COLO668 (cell line): ENCODE data around the gene TRIM69.
"Not testable (repeated sequence)": the region's sequence is repeated elsewhere in the genome, so short reads cannot be mapped to it uniquely, and the experiment has no call there.

ENCODE experiments used
- DNase-seq: peaks from one replicate; lab custom pipeline; 2025; ENCODE audit not compliant: unreplicated experiment; lab: John Stamatoyannopoulos, UW

The TRIM69 gene, protein sequence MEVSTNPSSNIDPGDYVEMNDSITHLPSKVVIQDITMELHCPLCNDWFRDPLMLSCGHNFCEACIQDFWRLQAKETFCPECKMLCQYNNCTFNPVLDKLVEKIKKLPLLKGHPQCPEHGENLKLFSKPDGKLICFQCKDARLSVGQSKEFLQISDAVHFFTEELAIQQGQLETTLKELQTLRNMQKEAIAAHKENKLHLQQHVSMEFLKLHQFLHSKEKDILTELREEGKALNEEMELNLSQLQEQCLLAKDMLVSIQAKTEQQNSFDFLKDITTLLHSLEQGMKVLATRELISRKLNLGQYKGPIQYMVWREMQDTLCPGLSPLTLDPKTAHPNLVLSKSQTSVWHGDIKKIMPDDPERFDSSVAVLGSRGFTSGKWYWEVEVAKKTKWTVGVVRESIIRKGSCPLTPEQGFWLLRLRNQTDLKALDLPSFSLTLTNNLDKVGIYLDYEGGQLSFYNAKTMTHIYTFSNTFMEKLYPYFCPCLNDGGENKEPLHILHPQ

GRCh38 chr15:44736181-44736765 lies at the start of gene TRIM69:
TRIM69 (plus strand) TSS chr15:44736528; CDS start chr15:44736705, 177 bp downstream.
- no peak for DNase-seq

DNA sequence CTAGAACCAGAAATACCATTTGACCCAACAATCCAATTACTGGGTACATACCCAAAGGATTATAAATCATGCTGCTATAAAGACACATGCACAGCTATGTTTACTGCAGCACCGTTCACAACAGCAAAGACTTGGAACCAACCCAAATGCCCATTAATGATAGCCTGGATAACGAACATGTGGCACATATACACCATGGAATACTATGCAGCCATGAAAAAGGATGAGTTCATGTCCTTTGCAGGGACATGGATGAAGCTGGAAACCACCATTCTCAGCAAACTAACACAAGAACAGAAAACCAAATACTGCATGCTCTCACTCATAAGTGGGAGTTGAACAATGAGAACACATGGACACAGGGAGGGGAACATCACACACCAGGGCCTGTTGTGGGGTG lies 47.0 kb upstream of the TRIM69 start:
- not testable (repeated sequence) for DNase-seq

DNA sequence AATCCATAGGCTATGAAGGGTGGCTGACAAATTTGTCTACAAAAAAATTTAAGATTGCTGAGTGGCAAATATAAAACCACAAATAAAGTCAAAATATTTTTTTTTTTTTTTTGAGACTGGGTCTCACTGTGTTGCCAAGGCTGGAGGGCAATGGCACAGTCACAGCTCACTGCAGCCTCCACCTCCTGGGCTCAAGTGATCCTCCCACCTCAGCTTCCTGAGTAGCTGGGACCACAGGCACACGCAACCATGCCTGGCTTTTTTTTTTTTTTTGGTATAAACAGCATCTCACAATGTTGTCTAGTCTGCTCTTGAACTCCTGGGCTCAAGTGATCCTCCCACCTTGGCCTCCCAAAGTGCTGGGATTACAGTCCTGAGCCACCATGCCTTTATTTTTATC lies 46.1 kb upstream of the TRIM69 start:
- not testable (repeated sequence) for DNase-seq

DNA sequence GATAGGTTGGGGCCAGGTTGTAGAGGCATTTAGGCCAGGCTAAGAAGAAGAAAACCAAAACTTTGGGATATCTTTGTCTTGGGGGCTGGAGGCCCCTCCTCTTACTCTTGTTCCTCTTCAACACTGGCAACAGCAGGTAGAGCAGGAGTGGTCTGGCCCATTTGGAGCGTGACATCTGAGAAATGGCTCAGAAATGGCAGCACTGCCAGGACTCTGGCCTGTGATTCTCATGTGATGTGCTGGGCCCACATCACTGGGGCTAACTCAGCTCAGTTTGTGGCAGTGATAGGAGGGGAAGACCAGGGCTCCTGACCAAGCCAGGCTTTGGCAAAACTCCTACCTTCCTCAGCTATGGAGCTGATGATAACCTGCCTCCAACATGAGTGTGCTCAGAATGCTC lies 43.7 kb upstream of the TRIM69 start:
- no peak for DNase-seq

- DNase-seq: no peak
Measured at GRCh38 chr15:44694416-44694815, 41.9 kb upstream of the TRIM69 start.

- no peak for DNase-seq
Measured at GRCh38 chr15:44695294-44695693, 41.0 kb upstream of the TRIM69 start.

DNA sequence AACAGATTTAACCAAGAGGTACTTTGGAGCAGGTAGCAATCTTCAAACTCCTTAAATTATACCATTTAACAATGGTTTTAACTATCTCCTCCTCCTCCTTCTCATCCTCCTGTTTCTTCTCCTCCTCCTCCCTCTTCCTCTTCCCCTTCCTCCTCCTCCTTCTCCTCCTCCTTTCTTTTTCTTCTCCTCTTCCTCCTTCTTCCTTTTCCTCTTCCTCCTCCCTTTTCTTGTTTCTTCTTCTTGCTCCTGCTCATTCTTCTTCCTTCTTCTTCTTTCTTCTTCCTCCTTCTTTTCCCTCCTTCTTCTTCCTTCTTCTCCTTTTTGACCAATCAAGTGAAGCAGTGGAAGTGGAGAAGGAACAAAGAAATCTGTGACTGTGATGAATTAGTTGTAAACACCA lies 39.3 kb upstream of the TRIM69 start:
- no peak for DNase-seq

GRCh38 chr15:44698641-44699040 lies 37.7 kb upstream of the TRIM69 start:
- no peak for DNase-seq

GRCh38 chr15:44700676-44701075 lies 35.7 kb upstream of the TRIM69 start:
- DNase-seq: not testable (repeated sequence)

DNA sequence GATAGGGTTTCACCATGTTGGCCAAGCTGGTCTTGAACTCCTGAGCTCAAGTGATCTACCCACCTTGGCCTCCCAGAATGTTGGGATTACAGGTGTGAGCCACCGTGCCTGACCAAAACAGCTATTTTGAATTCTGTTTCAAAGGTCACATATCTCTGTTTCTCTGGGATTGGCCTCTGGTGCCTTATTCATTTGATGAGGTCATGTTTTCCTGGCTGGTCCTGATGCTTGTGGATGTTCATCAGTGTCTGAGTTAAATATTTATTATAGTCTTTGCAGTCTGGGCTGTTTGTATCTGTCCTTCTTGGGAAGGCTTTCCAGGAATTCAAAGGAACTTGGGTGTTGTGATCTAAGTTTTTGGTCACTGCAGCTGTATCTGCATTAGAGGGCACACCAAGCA lies 30.3 kb upstream of the TRIM69 start:
- no peak for DNase-seq

DNA sequence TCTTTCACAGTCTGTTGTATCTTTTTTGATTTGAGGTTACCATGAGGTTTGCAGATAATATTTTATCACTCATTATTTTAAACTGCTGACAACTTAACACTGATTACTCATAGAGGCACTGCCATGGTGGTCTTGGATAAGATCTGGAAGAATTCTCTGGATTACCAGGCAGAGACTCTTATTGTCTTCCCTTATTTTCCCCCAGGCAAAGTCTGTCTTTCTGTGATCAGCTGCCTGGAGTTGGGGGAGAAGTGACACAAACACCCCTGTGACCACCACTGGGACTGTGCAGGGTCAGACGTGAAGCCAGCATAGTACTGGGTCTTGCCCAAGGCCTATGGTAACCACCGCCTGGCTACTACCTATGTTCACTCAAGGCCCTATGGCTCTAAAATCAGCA lies 29.9 kb upstream of the TRIM69 start:
- DNase-seq: no peak

DNA sequence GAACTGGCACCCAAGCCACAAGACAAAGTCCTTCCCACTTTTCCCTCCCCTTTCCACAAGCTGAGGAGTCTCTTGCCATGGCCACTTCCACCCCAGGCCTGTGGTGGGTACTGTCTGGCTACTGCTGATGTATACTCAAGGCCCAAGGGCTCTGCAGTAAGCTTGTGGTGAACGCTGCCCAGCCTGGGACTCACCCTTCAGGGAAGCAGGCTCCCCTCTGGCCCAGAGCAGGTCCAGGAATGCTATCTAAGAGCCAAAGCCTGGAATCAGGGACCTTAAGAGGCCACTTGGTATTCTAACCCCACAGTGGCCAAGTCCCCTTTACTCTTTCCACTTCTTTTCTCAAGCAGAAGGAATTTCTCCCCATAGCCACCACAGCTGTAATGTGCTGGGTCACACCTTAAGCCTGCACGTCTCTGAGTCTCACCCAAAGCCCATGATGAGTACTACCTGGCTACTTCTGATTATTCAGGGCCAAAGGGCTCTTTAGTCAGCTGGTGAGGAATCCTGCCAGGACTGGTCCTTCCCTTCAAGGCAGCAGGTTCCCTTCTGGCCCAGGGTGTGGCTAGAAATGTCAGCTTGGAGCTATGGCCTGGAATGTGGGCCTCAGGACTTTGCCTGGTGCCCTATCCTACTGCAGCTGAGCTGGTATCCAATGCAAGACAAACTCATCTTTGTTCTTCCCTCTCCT lies 29.2 kb upstream of the TRIM69 start:
- DNase-seq: no peak

DNA sequence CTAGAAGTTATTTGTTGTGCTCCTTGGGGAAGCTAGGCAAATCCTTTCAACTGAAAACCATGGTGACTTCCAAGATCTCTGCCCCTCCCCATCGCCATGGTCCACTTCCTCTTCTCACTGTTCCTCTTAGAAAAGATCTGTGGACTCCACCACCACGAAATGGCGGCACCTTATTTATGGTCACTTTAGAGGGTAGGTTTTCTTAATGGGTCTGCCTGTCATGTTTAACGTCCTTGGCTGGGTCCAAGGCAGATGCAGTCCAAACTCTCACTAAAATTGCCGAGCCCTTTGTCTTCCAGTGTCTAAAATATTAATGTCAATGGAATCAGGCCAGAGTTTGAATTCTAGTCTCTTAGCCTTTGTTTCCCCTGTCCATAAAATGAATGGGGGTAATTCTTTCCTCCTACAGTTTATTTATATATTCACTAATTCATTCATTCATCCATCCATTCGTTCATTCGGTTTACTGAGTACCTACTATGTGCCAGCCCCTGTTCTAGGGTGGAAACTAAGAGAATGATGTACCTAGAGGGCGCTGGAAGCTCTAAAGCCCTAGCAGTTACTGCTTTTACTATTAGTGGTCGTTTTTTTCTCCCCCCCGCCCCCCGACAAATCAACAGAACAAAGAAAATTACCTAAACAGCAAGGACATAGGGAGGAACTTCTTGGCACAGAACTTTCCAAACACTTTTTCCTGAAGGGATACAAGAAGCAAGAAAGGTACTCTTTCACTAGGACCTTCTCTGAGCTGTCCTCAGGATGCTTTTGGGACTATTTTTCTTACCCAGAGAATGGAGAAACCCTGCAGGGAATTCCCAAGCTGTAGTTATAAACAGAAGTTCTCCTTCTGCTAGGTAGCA lies 25.9 kb upstream of the TRIM69 start:
- no peak for DNase-seq

GRCh38 chr15:44711096-44711742 lies 25.1 kb upstream of the TRIM69 start, which contains the start of the genes B2M and PATL2:
B2M (plus strand) TSS chr15:44711517; CDS start chr15:44711547, 30 bp downstream.
PATL2 (minus strand) TSS chr15:44711323; CDS start chr15:44676490, 34,833 bp downstream.
- peak; percentile 92 for DNase-seq

- DNase-seq: peak; percentile 63
Measured at GRCh38 chr15:44711743-44712345, 24.5 kb upstream of the TRIM69 start.

- peak; percentile 33 for DNase-seq
Measured at GRCh38 chr15:44712346-44713005, 23.9 kb upstream of the TRIM69 start.

GRCh38 chr15:44713006-44713966 lies 23.0 kb upstream of the TRIM69 start:
- DNase-seq: no peak

GRCh38 chr15:44715142-44715796 lies 21.1 kb upstream of the TRIM69 start:
- DNase-seq: no peak
